ENCODE data around the gene ITPRIPL1. TPM values are rescaled to one million over a fixed set of nuclear protein-coding genes. Genes with fewer than 3 reads are reported as not detected.

Gene ITPRIPL1
- total RNA-seq, 1 donor from 2014 or later = 4.3 TPM

- no peak overlapping the region for H3K27ac ChIP-seq
- H3K79me2 ChIP-seq (ENCODE audit: low read depth) = no peaks in the 10 kb centered on the region
- no peaks in the 10 kb centered on the region for H3K9me3 ChIP-seq (ENCODE audit: low read depth)
- peaks cover 3% of the 10 kb centered on the region for H3F3A ChIP-seq (ENCODE audit: low read depth)
- no peak for DNase-seq (ENCODE audit: low spot score)
- H3K36me3 ChIP-seq = no peaks in the 10 kb centered on the region
- peaks cover 20% of the 10 kb centered on the region for H3K27me3 ChIP-seq
- H2AFZ ChIP-seq (replicated peaks) = no peak overlapping the region
- H3K4me2 ChIP-seq = no peak overlapping the region
- no peak overlapping the region for H3K9ac ChIP-seq
- peaks cover 6% of the 10 kb centered on the region for H3K4me1 ChIP-seq
- H3K27ac Mint-ChIP-seq = no peak overlapping the region
- H3K4me3 Mint-ChIP-seq = no peak overlapping the region
- H3K4me1 Mint-ChIP-seq = peaks cover 20% of the 10 kb centered on the region
- peaks cover 14% of the 10 kb centered on the region for H3K36me3 Mint-ChIP-seq
- peaks cover 12% of the 10 kb centered on the region for H3K27me3 Mint-ChIP-seq (ENCODE audit: insufficient read depth, low read depth)
- no peaks in the 10 kb centered on the region for H3K9me3 Mint-ChIP-seq
- TF ChIP-seq CTCF (IDR thresholded peaks at IDR 0.05) (no peak), EZH2 (IDR thresholded peaks at IDR 0.05) (no peak), EZH2phosphoT487 (IDR thresholded peaks at IDR 0.05) (no peak)
- no peaks in the 10 kb centered on the region for H4K20me1 ChIP-seq (ENCODE audit: low read depth)
- no peak overlapping the region for H3K4me3 ChIP-seq
Measured at GRCh38 chr2:96329456-96329855, 4.3 kb downstream of the ITPRIPL1 start.

GRCh38 chr2:96329874-96330273, 4.8 kb downstream of the ITPRIPL1 start:
- H4K20me1 ChIP-seq (ENCODE audit: low read depth) = no peaks in the 10 kb centered on the region
- Mint-ChIP-seq H3K36me3 (peaks cover 14% of the 10 kb centered on the region), H3K4me3 (no peak overlapping the region), H3K4me1 (peaks cover 21% of the 10 kb centered on the region), H3K27ac (no peak overlapping the region), H3K27me3 (ENCODE audit: insufficient read depth, low read depth) (peaks cover 8% of the 10 kb centered on the region), H3K9me3 (no peaks in the 10 kb centered on the region)
- peaks cover 16% of the 10 kb centered on the region for H3K27me3 ChIP-seq
- peaks cover 3% of the 10 kb centered on the region for H3F3A ChIP-seq (ENCODE audit: low read depth)
- no peak for TF ChIP-seq EZH2phosphoT487 (IDR thresholded peaks at IDR 0.05)
- H3K9me3 ChIP-seq (ENCODE audit: low read depth) = no peaks in the 10 kb centered on the region
- H3K79me2 ChIP-seq (ENCODE audit: low read depth) = peaks cover 3% of the 10 kb centered on the region
- no peak overlapping the region for H3K4me3 ChIP-seq
- no peaks in the 10 kb centered on the region for H3K36me3 ChIP-seq
- no peak for DNase-seq (ENCODE audit: low spot score)
- H2AFZ ChIP-seq (replicated peaks) = no peak overlapping the region
- H3K4me2 ChIP-seq = no peak overlapping the region
- H3K4me1 ChIP-seq = peaks cover 4% of the 10 kb centered on the region
- no peak overlapping the region for H3K9ac ChIP-seq
- no peak overlapping the region for H3K27ac ChIP-seq

GRCh38 chr2:96330407-96330806, 5.3 kb downstream of the ITPRIPL1 start:
- H3K36me3 Mint-ChIP-seq = peaks cover 14% of the 10 kb centered on the region
- no peak overlapping the region for H3K4me2 ChIP-seq
- peaks cover 6% of the 10 kb centered on the region for H3K27me3 Mint-ChIP-seq (ENCODE audit: insufficient read depth, low read depth)
- no peaks in the 10 kb centered on the region for H3K4me1 ChIP-seq
- no peaks in the 10 kb centered on the region for H4K20me1 ChIP-seq (ENCODE audit: low read depth)
- peaks cover 3% of the 10 kb centered on the region for H3F3A ChIP-seq (ENCODE audit: low read depth)
- H3K9me3 ChIP-seq (ENCODE audit: low read depth) = no peaks in the 10 kb centered on the region
- H3K36me3 ChIP-seq = no peaks in the 10 kb centered on the region
- no peak overlapping the region for H3K27ac ChIP-seq
- no peaks in the 10 kb centered on the region for H3K9me3 Mint-ChIP-seq
- H3K4me3 Mint-ChIP-seq = no peak overlapping the region
- TF ChIP-seq CTCF (IDR thresholded peaks at IDR 0.05) = no peak
- TF ChIP-seq EZH2 (IDR thresholded peaks at IDR 0.05) = no peak
- no peak for TF ChIP-seq EZH2phosphoT487 (IDR thresholded peaks at IDR 0.05)
- no peak overlapping the region for H3K9ac ChIP-seq
- H3K4me1 Mint-ChIP-seq = peaks cover 21% of the 10 kb centered on the region
- no peak overlapping the region for H3K27ac Mint-ChIP-seq
- no peak overlapping the region for H3K4me3 ChIP-seq
- no peak for DNase-seq (ENCODE audit: low spot score)
- peaks cover 8% of the 10 kb centered on the region for H3K79me2 ChIP-seq (ENCODE audit: low read depth)
- H3K27me3 ChIP-seq = peaks cover 11% of the 10 kb centered on the region
- H2AFZ ChIP-seq (replicated peaks) = no peak overlapping the region

- Mint-ChIP-seq H3K4me3 (peak overlapping the region; percentile 90), H3K27ac (no peak overlapping the region), H3K9me3 (no peaks in the 10 kb centered on the region), H3K27me3 (ENCODE audit: insufficient read depth, low read depth) (no peaks in the 10 kb centered on the region), H3K4me1 (peaks cover 30% of the 10 kb centered on the region), H3K36me3 (peaks cover 7% of the 10 kb centered on the region)
- Histone ChIP-seq H3K27ac (no peak overlapping the region), H3K4me2 (no peak overlapping the region), H3K9ac (no peak overlapping the region), H3K27me3 (no peaks in the 10 kb centered on the region), H3K4me1 (peaks cover 9% of the 10 kb centered on the region), H3K9me3 (ENCODE audit: low read depth) (no peaks in the 10 kb centered on the region), H3K36me3 (no peaks in the 10 kb centered on the region), H3F3A (ENCODE audit: low read depth) (peaks cover 3% of the 10 kb centered on the region), H4K20me1 (ENCODE audit: low read depth) (no peaks in the 10 kb centered on the region), H2AFZ (replicated peaks) (no peak overlapping the region), H3K4me3 (no peak overlapping the region), H3K79me2 (ENCODE audit: low read depth) (peaks cover 36% of the 10 kb centered on the region)
- TF ChIP-seq EZH2 (IDR thresholded peaks at IDR 0.05) (no peak), EZH2phosphoT487 (IDR thresholded peaks at IDR 0.05) (no peak), CTCF (IDR thresholded peaks at IDR 0.05) (no peak)
- no peak for DNase-seq (ENCODE audit: low spot score)
Measured at GRCh38 chr2:96333708-96334107, 8.6 kb downstream of the ITPRIPL1 start.
